ENCODE measurements around the gene SMAD7.
A peak's percentile ranks its signal among the peaks of the same experiment; 100 is the strongest.

Gene SMAD7

DNA sequence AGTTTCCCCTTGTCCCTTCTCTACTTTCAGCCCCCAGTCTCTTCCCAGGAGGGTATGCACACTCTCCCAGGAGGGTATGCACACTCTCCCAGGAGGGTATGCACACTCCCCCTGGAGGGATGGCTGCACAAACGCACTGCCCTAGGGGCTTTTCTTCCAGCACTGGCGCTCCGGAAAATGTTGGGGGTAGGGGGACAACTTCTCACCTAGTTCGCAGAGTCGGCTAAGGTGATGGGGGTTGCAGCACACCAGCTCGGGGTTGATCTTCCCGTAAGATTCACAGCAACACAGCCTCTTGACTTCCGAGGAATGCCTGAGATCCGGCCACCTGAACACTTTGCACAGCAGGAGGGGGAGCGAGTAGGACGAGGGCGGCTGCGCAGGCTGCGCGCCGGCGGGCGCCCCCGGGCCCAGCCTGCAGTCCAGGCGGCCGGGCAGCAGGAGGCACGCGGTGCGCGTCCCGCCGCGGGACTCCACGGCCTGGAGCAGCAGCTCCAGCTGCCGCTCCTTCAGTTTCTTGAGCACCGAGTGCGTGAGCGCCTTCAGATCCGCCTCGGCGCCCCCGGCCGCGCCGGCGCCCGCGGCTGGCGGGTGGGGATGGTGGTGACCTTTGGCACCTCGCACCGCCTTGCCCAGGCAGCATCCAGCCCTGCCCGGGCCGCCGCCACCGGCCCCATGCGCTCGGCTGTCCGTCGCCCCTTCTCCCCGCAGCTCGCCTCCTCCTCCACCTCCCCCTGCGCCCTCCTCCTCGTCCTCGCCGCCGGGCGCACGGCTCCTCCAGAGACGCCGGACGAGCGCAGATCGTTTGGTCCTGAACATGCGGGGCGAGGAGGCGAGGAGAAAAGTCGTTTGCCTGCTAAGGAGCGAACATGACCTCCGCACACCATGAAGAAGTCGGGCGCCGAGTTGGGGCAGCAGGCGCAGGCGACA is 894 bp downstream of the SMAD7 start:
- no peak for DNase-seq (ENCODE audit: low read depth)

DNA sequence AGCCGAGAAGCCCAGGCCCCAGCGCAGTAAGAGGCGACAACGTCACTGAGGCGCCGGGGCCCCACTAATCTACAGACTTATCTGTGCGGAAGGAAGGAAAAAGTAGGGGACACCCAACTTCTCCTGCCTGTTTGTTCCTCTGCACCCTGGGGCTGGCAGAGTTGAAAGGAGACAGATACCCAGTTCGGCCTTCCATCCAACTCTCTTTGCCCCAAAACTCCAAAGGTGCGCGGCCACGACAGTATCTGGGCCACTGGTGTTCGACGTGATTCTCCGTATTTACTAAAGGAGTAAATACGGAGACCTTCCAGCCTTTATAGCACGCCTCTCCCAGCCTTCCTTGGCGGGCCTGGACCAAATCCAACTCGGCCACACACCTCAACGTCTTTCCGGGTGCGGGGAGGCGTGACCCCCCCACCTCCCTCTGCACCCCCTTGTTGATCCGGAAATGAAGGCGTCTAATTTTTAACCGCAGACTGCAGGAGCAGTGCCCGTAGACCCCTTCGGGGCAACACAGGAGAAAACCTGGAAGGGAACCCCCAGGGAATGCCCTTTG is 1.6 kb downstream of the SMAD7 start:
- no peak for DNase-seq (ENCODE audit: low read depth)
- no peak for TF ChIP-seq CTCF (IDR thresholded peaks at IDR 0.05; ENCODE audit: control insufficient read depth, insufficient read depth, low read depth, low read length, missing control alignments)
- H3K4me3 ChIP-seq (ENCODE audit: control insufficient read depth, low read depth, low read length), result peak overlapping the region; percentile 82

More for the DNA sequence above, 894 bp downstream of the SMAD7 start:
- TF ChIP-seq CTCF (IDR thresholded peaks at IDR 0.05; ENCODE audit: control insufficient read depth, insufficient read depth, low read depth, low read length, missing control alignments), result peak; percentile 1
- H3K4me3 ChIP-seq (ENCODE audit: control insufficient read depth, low read depth, low read length), result peak overlapping the region; percentile 82

DNA sequence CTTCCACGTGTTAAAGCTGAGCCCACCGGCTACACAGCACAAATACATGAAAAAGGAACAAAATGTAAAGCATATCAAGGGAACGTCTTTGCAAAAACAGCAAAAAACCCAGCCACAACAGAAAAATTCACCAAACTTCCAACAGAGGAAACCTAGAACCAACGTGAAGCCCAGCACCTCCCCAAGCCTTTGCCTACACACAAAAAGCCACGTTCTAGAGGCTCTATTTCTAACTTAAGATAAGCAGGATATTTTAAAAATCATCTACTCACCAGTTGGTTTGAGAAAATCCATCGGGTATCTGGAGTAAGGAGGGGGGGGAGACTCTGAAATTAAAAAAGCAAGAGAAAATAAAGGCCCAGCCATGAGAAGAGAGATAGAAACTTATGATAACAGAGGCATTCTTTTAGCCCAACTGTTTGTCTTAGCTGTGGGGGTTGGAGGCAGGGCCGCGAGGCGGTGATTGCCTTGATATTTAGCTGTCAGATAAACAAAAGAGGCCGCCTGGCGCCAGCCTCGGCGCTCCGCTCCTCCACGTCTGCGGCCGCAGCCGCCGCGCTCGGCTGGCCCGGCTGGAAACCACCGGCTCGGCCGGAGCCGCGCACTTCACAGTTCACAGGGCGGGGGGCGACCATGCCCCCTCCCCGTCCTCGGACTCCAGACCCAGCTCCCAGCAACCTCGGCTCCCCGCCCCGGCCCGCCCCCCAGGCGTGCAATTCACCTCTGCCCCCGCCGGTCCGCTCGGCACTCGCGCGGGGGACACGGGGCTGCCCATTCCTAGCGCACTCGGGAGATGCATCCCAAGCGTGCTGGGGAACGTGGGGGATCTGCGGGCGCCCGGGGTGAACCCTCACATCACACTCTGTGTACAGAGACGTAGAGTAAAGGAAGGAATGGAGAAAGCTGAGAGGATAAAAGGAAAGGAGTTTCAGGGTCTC is 2.4 kb downstream of the SMAD7 start:
- peak overlapping the region; percentile 82 for H3K4me3 ChIP-seq (ENCODE audit: control insufficient read depth, low read depth, low read length)
- no peak for TF ChIP-seq CTCF (IDR thresholded peaks at IDR 0.05; ENCODE audit: control insufficient read depth, insufficient read depth, low read depth, low read length, missing control alignments)
- no peak for DNase-seq (ENCODE audit: low read depth)

DNA sequence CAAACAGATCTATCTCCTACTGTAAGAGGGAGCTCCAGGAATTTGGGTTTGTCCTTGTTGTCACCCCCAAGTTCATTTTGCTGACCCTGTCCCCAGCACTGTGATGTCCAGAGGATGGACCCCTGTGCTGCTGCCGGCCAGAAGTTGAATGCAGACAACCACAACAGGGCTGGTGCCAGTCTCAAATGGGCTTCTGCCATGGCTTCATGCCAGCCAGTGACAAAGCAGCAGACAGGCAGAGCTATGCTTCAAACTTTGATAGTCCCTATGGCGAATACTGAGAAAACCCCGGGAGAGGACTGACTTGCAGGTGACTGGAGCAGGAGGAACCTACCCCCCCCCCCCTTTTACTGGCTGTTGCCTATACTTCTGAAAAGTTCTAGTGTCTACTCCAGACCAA is 3.2 kb downstream of the SMAD7 start:
- H3K4me3 ChIP-seq (ENCODE audit: control insufficient read depth, low read depth, low read length), result peak overlapping the region; percentile 82
- no peak for DNase-seq (ENCODE audit: low read depth)
- TF ChIP-seq CTCF (IDR thresholded peaks at IDR 0.05; ENCODE audit: control insufficient read depth, insufficient read depth, low read depth, low read length, missing control alignments), result no peak

GRCh38 chr18:48947092-48947491 is 3.7 kb downstream of the SMAD7 start:
- TF ChIP-seq CTCF (IDR thresholded peaks at IDR 0.05; ENCODE audit: control insufficient read depth, insufficient read depth, low read depth, low read length, missing control alignments), result no peak
- no peak for DNase-seq (ENCODE audit: low read depth)
- peak overlapping the region; percentile 82 for H3K4me3 ChIP-seq (ENCODE audit: control insufficient read depth, low read depth, low read length)

- DNase-seq (ENCODE audit: low read depth), result no peak
- no peak for TF ChIP-seq CTCF (IDR thresholded peaks at IDR 0.05; ENCODE audit: control insufficient read depth, insufficient read depth, low read depth, low read length, missing control alignments)
- peak overlapping the region; percentile 82 for H3K4me3 ChIP-seq (ENCODE audit: control insufficient read depth, low read depth, low read length)
Observed at GRCh38 chr18:48946329-48946835, 4.4 kb downstream of the SMAD7 start.

All from AG09309 (cell line).